ENCODE data around the gene MT1HL1.

- TF ChIP-seq POLR2A (IDR thresholded peaks at IDR 0.05): no peak
- TF ChIP-seq CTCF (IDR thresholded peaks at IDR 0.05): no peak
These were observed 27.8 kb upstream of the MT1HL1 start for GRCh38 chr1:237032029-237032428.

Measured in testis (tissue), 2 donors.